ENCODE measurements around the gene USP8.
"Not testable (repeated sequence)": the region's sequence is repeated elsewhere in the genome, so short reads cannot be mapped to it uniquely, and the experiment has no call there.

USP8 gene

GRCh38 chr15:50424066-50424890, at the start of gene USP8:
Gene USP8 (plus strand): TSS chr15:50424405. CDS start chr15:50439074, 14,669 bp downstream.
- H3K4me3 ChIP-seq (ENCODE audit: low read length), result peak within 1 kb of the TSS; percentile 88
- H3K9ac ChIP-seq (ENCODE audit: low read length), result peak within 1 kb of the TSS; percentile 83
- H3K4me1 ChIP-seq (ENCODE audit: control insufficient read depth, low read depth, low read length), result peaks cover 4% of the 10 kb centered on the region
- H3K27ac ChIP-seq (ENCODE audit: low read length), result peak within 1 kb of the TSS; percentile 49
- no peaks in the 10 kb centered on the region for H3K27me3 ChIP-seq (ENCODE audit: control insufficient read depth, insufficient read depth, low read length)
- no peaks in the 10 kb centered on the region for H3K9me3 ChIP-seq (ENCODE audit: control insufficient read depth, low read depth, low read length)
- no peaks in the 10 kb centered on the region for H3K36me3 ChIP-seq (ENCODE audit: control insufficient read depth, low read depth, low read length)

DNA sequence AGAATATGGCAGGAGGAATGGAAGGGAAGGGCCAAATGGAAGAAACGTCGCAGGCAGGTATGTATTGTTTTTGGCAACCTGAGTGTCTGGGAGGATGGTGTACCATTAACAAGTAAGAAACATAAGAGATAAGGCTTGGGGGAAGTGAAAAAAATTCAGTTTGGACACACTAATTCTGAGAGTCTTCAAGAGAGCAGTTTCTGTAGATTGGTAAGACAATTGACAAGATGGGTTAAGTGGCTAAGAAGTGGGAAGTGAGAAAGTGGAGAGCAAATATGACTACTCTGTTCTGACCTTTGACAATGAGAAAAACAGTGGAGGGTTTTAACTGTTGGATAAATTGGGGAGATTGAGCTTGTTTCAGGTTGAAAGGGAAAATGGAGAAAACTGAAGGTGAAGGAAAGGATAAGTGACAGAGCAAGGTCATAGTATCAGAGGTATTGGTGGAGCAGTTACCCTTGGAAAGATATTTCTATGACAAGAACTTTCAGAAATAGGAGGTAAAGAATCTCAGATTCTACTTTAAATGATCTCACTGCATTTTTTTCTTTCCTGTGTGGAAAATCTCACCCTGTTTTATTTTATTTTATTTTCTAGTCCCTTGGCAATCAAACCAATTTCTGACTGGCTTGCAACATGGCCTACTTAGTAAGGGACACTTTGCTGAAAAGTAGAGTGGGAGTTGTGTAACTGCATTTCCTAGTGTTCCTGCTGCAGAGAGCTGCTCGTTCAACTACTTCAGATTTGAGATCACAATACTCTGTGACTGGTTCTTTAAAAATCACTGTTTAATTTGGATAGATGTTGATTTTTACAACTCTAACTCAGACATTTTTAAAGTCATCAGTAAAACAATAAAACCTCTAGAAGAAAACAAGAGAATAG, 46.1 kb upstream of the USP8 start:
- H3K9ac ChIP-seq (ENCODE audit: low read length), result no peak overlapping the region
- H3K9me3 ChIP-seq (ENCODE audit: control insufficient read depth, low read depth, low read length), result no peaks in the 10 kb centered on the region
- H3K27ac ChIP-seq (ENCODE audit: low read length), result no peak overlapping the region
- no peaks in the 10 kb centered on the region for H3K4me1 ChIP-seq (ENCODE audit: control insufficient read depth, low read depth, low read length)
- H3K4me3 ChIP-seq (ENCODE audit: low read length), result no peak overlapping the region
- H3K27me3 ChIP-seq (ENCODE audit: control insufficient read depth, insufficient read depth, low read length), result no peaks in the 10 kb centered on the region
- H3K36me3 ChIP-seq (ENCODE audit: control insufficient read depth, low read depth, low read length), result no peaks in the 10 kb centered on the region

- Histone ChIP-seq H3K36me3 (ENCODE audit: control insufficient read depth, low read depth, low read length) (no peaks in the 10 kb centered on the region), H3K4me3 (ENCODE audit: low read length) (no peak overlapping the region), H3K9me3 (ENCODE audit: control insufficient read depth, low read depth, low read length) (no peaks in the 10 kb centered on the region), H3K9ac (ENCODE audit: low read length) (no peak overlapping the region), H3K27ac (ENCODE audit: low read length) (no peak overlapping the region), H3K4me1 (ENCODE audit: control insufficient read depth, low read depth, low read length) (no peaks in the 10 kb centered on the region), H3K27me3 (ENCODE audit: control insufficient read depth, insufficient read depth, low read length) (no peaks in the 10 kb centered on the region)
Measured at GRCh38 chr15:50378776-50379175, 45.4 kb upstream of the USP8 start.

- not testable (repeated sequence) for H3K36me3 ChIP-seq (ENCODE audit: control insufficient read depth, low read depth, low read length); H3K27ac ChIP-seq (ENCODE audit: low read length); H3K27me3 ChIP-seq (ENCODE audit: control insufficient read depth, insufficient read depth, low read length); H3K9me3 ChIP-seq (ENCODE audit: control insufficient read depth, low read depth, low read length); H3K9ac ChIP-seq (ENCODE audit: low read length); H3K4me1 ChIP-seq (ENCODE audit: control insufficient read depth, low read depth, low read length); H3K4me3 ChIP-seq (ENCODE audit: low read length)
Measured at GRCh38 chr15:50379413-50379812, 44.8 kb upstream of the USP8 start.

DNA sequence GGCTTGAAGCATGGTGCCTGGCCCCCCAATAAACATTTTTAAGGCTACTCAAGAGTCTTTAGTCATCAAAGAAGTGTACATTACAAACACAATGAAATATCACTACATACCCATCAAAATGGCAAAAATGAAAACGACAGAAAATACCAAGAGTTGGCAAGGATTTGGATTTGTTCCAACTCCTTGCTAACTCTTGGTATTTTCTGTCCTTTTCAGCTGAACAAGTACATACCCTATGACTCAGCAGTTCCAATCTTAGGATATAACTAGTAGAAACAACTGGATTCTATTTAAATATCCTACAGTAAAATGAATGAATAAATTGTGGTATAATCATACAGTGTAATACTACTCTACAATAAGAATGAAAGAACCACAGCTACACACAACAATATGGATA, 44.1 kb upstream of the USP8 start:
- no peak overlapping the region for H3K4me3 ChIP-seq (ENCODE audit: low read length)
- H3K27me3 ChIP-seq (ENCODE audit: control insufficient read depth, insufficient read depth, low read length), result no peaks in the 10 kb centered on the region
- H3K9me3 ChIP-seq (ENCODE audit: control insufficient read depth, low read depth, low read length), result no peaks in the 10 kb centered on the region
- H3K36me3 ChIP-seq (ENCODE audit: control insufficient read depth, low read depth, low read length), result no peaks in the 10 kb centered on the region
- H3K27ac ChIP-seq (ENCODE audit: low read length), result no peak overlapping the region
- H3K4me1 ChIP-seq (ENCODE audit: control insufficient read depth, low read depth, low read length), result no peaks in the 10 kb centered on the region
- H3K9ac ChIP-seq (ENCODE audit: low read length), result no peak overlapping the region

DNA sequence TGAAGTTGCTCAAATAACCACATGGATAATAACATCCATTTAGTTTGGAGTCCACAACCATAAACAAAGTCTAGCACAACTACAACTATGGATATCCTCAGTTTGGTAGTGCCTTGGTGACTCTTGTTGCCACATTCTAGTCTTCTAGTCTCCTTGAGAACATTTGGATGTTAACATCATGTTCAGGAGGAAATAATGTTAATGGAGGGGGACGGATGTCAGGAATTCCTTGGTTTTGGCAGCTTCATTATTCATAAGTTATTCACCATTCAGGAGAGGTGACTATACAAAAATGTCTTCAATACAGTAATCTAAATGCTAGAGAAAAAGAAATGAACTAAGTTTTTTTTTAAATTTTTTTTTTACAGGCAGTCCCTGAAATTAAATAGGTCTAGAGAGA, 42.8 kb upstream of the USP8 start:
- no peak overlapping the region for H3K4me3 ChIP-seq (ENCODE audit: low read length)
- H3K4me1 ChIP-seq (ENCODE audit: control insufficient read depth, low read depth, low read length), result no peaks in the 10 kb centered on the region
- H3K27ac ChIP-seq (ENCODE audit: low read length), result no peak overlapping the region
- no peaks in the 10 kb centered on the region for H3K36me3 ChIP-seq (ENCODE audit: control insufficient read depth, low read depth, low read length)
- no peaks in the 10 kb centered on the region for H3K27me3 ChIP-seq (ENCODE audit: control insufficient read depth, insufficient read depth, low read length)
- H3K9me3 ChIP-seq (ENCODE audit: control insufficient read depth, low read depth, low read length), result no peaks in the 10 kb centered on the region
- no peak overlapping the region for H3K9ac ChIP-seq (ENCODE audit: low read length)

DNA sequence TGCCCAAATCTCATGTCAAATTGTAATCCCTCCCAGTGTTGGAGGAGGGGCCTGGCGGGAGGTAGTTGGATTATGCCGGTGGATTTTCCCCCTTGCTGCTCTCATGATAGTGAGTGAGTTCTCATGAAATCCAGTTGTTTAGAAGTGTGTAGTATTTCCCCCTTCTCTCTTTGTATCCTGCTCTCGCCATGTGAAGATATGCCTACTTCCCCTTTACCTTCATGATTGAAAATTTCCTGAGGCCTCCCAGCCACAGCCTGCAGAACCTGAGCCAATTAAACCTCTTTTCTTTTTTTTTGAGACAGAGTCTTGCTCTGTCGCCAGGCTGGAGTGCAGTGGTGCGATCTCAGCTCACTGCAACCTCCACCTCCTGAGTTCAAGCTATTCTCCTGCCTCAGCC, 41.8 kb upstream of the USP8 start:
- H3K4me1 ChIP-seq (ENCODE audit: control insufficient read depth, low read depth, low read length); H3K4me3 ChIP-seq (ENCODE audit: low read length); H3K27ac ChIP-seq (ENCODE audit: low read length); H3K9me3 ChIP-seq (ENCODE audit: control insufficient read depth, low read depth, low read length); H3K27me3 ChIP-seq (ENCODE audit: control insufficient read depth, insufficient read depth, low read length); H3K9ac ChIP-seq (ENCODE audit: low read length); H3K36me3 ChIP-seq (ENCODE audit: control insufficient read depth, low read depth, low read length): not testable (repeated sequence)

- Histone ChIP-seq H3K27ac (ENCODE audit: low read length) (no peak overlapping the region), H3K4me1 (ENCODE audit: control insufficient read depth, low read depth, low read length) (no peaks in the 10 kb centered on the region), H3K36me3 (ENCODE audit: control insufficient read depth, low read depth, low read length) (no peaks in the 10 kb centered on the region), H3K4me3 (ENCODE audit: low read length) (no peak overlapping the region), H3K9me3 (ENCODE audit: control insufficient read depth, low read depth, low read length) (no peaks in the 10 kb centered on the region), H3K9ac (ENCODE audit: low read length) (no peak overlapping the region), H3K27me3 (ENCODE audit: control insufficient read depth, insufficient read depth, low read length) (no peaks in the 10 kb centered on the region)
Measured at GRCh38 chr15:50390554-50391264, 33.5 kb upstream of the USP8 start.

DNA sequence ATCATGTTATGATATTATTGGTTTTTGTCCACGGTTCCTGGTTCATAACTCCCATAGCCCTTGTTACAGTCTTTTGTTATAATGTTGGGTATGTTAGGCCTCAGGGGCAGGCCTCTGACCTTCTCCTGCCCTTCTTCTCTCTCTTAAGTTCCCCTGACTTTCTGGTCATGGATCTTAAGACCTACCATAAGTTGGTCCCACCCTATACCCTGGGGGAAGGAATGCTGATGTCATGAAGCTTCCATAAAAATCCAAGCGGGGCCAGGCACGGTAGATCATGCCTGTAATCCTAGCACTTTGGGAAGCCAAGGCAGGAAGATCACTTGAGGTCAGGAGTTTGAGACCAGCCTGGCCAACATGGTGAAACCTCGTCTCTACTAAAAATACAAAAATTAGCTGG, 32.6 kb upstream of the USP8 start:
- not testable (repeated sequence) for H3K27ac ChIP-seq (ENCODE audit: low read length); H3K36me3 ChIP-seq (ENCODE audit: control insufficient read depth, low read depth, low read length); H3K9ac ChIP-seq (ENCODE audit: low read length); H3K9me3 ChIP-seq (ENCODE audit: control insufficient read depth, low read depth, low read length); H3K4me3 ChIP-seq (ENCODE audit: low read length); H3K4me1 ChIP-seq (ENCODE audit: control insufficient read depth, low read depth, low read length); H3K27me3 ChIP-seq (ENCODE audit: control insufficient read depth, insufficient read depth, low read length)

- Histone ChIP-seq H3K27ac (ENCODE audit: low read length) (no peak overlapping the region), H3K36me3 (ENCODE audit: control insufficient read depth, low read depth, low read length) (no peaks in the 10 kb centered on the region), H3K27me3 (ENCODE audit: control insufficient read depth, insufficient read depth, low read length) (no peaks in the 10 kb centered on the region), H3K9me3 (ENCODE audit: control insufficient read depth, low read depth, low read length) (no peaks in the 10 kb centered on the region), H3K4me1 (ENCODE audit: control insufficient read depth, low read depth, low read length) (no peaks in the 10 kb centered on the region), H3K4me3 (ENCODE audit: low read length) (no peak overlapping the region), H3K9ac (ENCODE audit: low read length) (no peak overlapping the region)
Measured at GRCh38 chr15:50411870-50412269, 12.3 kb upstream of the USP8 start.

- no peaks in the 10 kb centered on the region for H3K27me3 ChIP-seq (ENCODE audit: control insufficient read depth, insufficient read depth, low read length)
- H3K4me3 ChIP-seq (ENCODE audit: low read length), result no peak overlapping the region
- H3K9me3 ChIP-seq (ENCODE audit: control insufficient read depth, low read depth, low read length), result no peaks in the 10 kb centered on the region
- no peak overlapping the region for H3K9ac ChIP-seq (ENCODE audit: low read length)
- no peaks in the 10 kb centered on the region for H3K36me3 ChIP-seq (ENCODE audit: control insufficient read depth, low read depth, low read length)
- no peaks in the 10 kb centered on the region for H3K4me1 ChIP-seq (ENCODE audit: control insufficient read depth, low read depth, low read length)
- H3K27ac ChIP-seq (ENCODE audit: low read length), result no peak overlapping the region
Measured at GRCh38 chr15:50414624-50415023, 9.6 kb upstream of the USP8 start.

Measured in iPS-18a (cell line).